CD4-positive, alpha-beta T cell (primary cell): ENCODE data around the gene GALNT10. TPM values are rescaled to one million over a fixed set of nuclear protein-coding genes. Genes with fewer than 3 reads are reported as not detected.

ENCODE experiments used
- ATAC-seq: fragments of 200-7000 bp; cut with Tn5 transposase; one replicate; pipeline ENCODE4 v1.10.0; 2022; ENCODE audit warnings: mild to moderate bottlenecking; ENCODE audit not compliant: poor library complexity
- CTCF ChIA-PET: fragments of 350-600 bp; sonication (Branson Sonifier 250); formaldehyde crosslinking; loops from one replicate; lab custom pipeline; 2021; ENCODE audit warnings: antibody characterized with exemption, inconsistent platforms; lab: Charles Lee
- POLR2A ChIA-PET: fragments of 350-600 bp; sonication (Branson Sonifier 250); formaldehyde crosslinking; loops from one replicate; lab custom pipeline; 2021; ENCODE audit warnings: antibody characterized with exemption, inconsistent platforms; lab: Charles Lee
- DNase-seq, 14 experiments: peaks; one replicate each; pipeline ENCODE4 v3.0.0-alpha.2; 2013 to 2020; ENCODE audit warnings: mixed read lengths in 2 of 14
- H3K27ac ChIP-seq, 2 donors: one replicate each; pipeline versions ENCODE4 v1.5.1 to v1.7.0; 2013; ENCODE audit warnings: low read length in 2 of 2, low read depth in 1 of 2, mild to moderate bottlenecking in 1 of 2
- H3K27me3 ChIP-seq, 2 experiments: 1 replicate in 1 of 2; 2 replicates in 1 of 2; pipeline versions ENCODE4 v1.6.1 to v1.7.0; 2013; ENCODE audit warnings: low read length in 2 of 2, control low read depth in 1 of 2, mild to moderate bottlenecking in 1 of 2, moderate library complexity in 1 of 2; ENCODE audit not compliant: insufficient read depth in 2 of 2, control insufficient read depth in 1 of 2
- H3K36me3 ChIP-seq: one replicate; pipeline ENCODE4 v1.6.1; 2013; ENCODE audit warnings: low read length, control low read depth; ENCODE audit not compliant: insufficient read depth
- H3K4me1 ChIP-seq: one replicate; pipeline ENCODE4 v1.6.1; 2013; ENCODE audit warnings: low read length, control low read depth; ENCODE audit not compliant: insufficient read depth
- H3K4me3 ChIP-seq: one replicate; pipeline ENCODE4 v1.5.1; 2013; ENCODE audit warnings: mild to moderate bottlenecking, low read length, moderate library complexity
- H3K9me3 ChIP-seq, 2 experiments: 1 replicate in 1 of 2; 2 replicates in 1 of 2; pipeline versions ENCODE4 v1.6.1 to v1.7.0; 2013; ENCODE audit warnings: low read length in 2 of 2, mild to moderate bottlenecking in 2 of 2, control low read depth in 1 of 2, moderate library complexity in 1 of 2; ENCODE audit not compliant: control insufficient read depth in 1 of 2, insufficient read depth in 1 of 2
- H3K27ac Mint-ChIP-seq: one replicate; pipeline ENCODE4 v1.8.0; 2020; ENCODE audit warnings: mixed read lengths
- H3K27me3 Mint-ChIP-seq: one replicate; pipeline ENCODE4 v1.8.0; 2021; ENCODE audit warnings: mixed read lengths
- H3K36me3 Mint-ChIP-seq: one replicate; pipeline ENCODE4 v1.8.0; 2021; ENCODE audit warnings: low read depth, mixed read lengths
- H3K4me1 Mint-ChIP-seq: one replicate; pipeline ENCODE4 v1.8.0; 2021; ENCODE audit warnings: low read depth, mixed read lengths
- H3K4me3 Mint-ChIP-seq: one replicate; pipeline ENCODE4 v1.8.0; 2020; ENCODE audit warnings: mild to moderate bottlenecking, mixed read lengths
- H3K9me3 Mint-ChIP-seq: one replicate; pipeline ENCODE4 v1.8.0; 2020; ENCODE audit warnings: mixed read lengths
- CTCF ChIP-seq: fragments of 200-600 bp; IDR thresholded peaks from one replicate; pipeline ENCODE4 v1.8.0; 2022; ENCODE audit warnings: antibody characterized with exemption, mild to moderate bottlenecking
- intact Hi-C, 2 experiments: fragments of 100-400 bp; cut with DNase I in 1 of 2; cut with micrococcal nuclease in 1 of 2; formaldehyde crosslinking; loops; one replicate each; pipeline versions ENCODE4 v1.15.1 to v1.9.0; 2023 to 2025; cut with DNase I, micrococcal nuclease
- total RNA-seq, 174 experiments: library from RNA in 2 of 174; stranded (reverse) in 2 of 174; gene quantifications; one replicate each; pipeline ENCODE4 v1.2.3 and lab custom pipeline; 2021 to 2026

GALNT10 gene
- total RNA-seq, 2 experiments from 2014 or later, result 21.7 to 23.0 TPM

DNA sequence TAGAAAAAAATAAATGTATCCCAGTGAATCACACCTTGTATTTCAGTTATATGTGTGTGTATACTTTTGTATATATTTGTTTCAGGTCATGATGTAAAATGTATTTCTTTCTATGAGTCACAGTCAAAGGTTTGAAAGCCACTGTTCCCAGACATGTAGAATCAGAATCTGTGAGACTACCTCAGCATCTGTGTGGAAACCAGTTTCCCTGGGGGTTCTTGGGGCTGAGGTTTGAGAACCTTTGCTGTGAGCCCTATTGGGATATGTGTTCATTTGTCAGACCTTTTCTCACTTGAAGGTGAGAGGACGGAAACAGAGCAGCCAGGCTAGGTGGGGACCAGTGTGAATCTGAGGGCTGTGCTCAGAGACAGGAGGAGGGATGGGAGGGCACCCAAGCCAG is 176.6 kb downstream of the GALNT10 start:
- DNase-seq, result no peak
- Mint-ChIP-seq H3K27ac (no peak overlapping the region), H3K4me3 (no peak overlapping the region), H3K4me1 (no peaks in the 10 kb centered on the region), H3K27me3 (no peaks in the 10 kb centered on the region), H3K36me3 (peaks cover 24% of the 10 kb centered on the region), H3K9me3 (no peaks in the 10 kb centered on the region)
- H3K4me1 ChIP-seq, result no peaks in the 10 kb centered on the region
- H3K27ac ChIP-seq, result no peak overlapping the region
- intact Hi-C loops, result no loop called here
- TF ChIP-seq CTCF, result no peak
- ATAC-seq, result no peak
- ChIA-PET CTCF (no interaction called here), POLR2A (no interaction called here)
- no peak overlapping the region for H3K4me3 ChIP-seq
- no peaks in the 10 kb centered on the region for H3K27me3 ChIP-seq
- H3K36me3 ChIP-seq, result peaks cover 19% of the 10 kb centered on the region
- no peaks in the 10 kb centered on the region for H3K9me3 ChIP-seq

GRCh38 chr5:154368041-154368800 is 177.7 kb downstream of the GALNT10 start:
- no peak overlapping the region for H3K27ac ChIP-seq
- TF ChIP-seq CTCF, result no peak
- ChIA-PET CTCF (no interaction called here), POLR2A (interaction anchor here (0.5 kb wide), 1 partner anchor 29 kb away, joined by 3 read pairs; no protein-coding TSS in a partner anchor)
- intact Hi-C loops, result no loop called here
- Mint-ChIP-seq H3K9me3 (no peaks in the 10 kb centered on the region), H3K4me1 (no peaks in the 10 kb centered on the region), H3K36me3 (peaks cover 24% of the 10 kb centered on the region), H3K27me3 (no peaks in the 10 kb centered on the region), H3K4me3 (no peak overlapping the region), H3K27ac (no peak overlapping the region)
- peaks cover 18% of the 10 kb centered on the region for H3K36me3 ChIP-seq
- no peaks in the 10 kb centered on the region for H3K9me3 ChIP-seq
- no peaks in the 10 kb centered on the region for H3K4me1 ChIP-seq
- H3K4me3 ChIP-seq, result no peak overlapping the region
- DNase-seq (no peak), ATAC-seq (no peak)
- H3K27me3 ChIP-seq, result no peaks in the 10 kb centered on the region

DNA sequence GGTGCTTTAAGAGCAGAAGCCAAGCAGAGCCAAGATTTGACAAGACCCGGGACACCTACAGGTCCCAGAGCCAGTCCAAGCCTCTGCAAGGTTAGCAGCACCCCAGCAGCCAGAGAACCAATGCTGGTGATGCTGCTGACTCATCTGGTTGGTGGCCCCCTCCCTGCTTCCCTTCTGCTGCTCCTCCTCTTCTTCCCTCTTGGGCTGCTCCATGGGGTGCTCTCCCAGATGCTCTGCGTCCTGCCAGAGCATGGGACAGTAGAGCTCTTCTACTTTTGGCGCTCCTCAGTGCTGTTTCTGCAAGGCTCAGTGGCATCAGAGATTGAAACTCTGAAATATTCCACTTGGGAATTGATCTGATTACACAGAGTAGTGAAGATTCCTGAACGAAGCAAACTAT is 179.1 kb downstream of the GALNT10 start:
- no peaks in the 10 kb centered on the region for H3K9me3 Mint-ChIP-seq
- no peak overlapping the region for H3K27ac Mint-ChIP-seq
- H3K27me3 Mint-ChIP-seq, result no peaks in the 10 kb centered on the region
- Histone ChIP-seq H3K36me3 (peaks cover 12% of the 10 kb centered on the region), H3K27ac (no peak overlapping the region), H3K27me3 (no peaks in the 10 kb centered on the region), H3K4me1 (no peaks in the 10 kb centered on the region), H3K4me3 (no peak overlapping the region), H3K9me3 (no peaks in the 10 kb centered on the region)
- CTCF ChIA-PET, result no interaction called here
- intact Hi-C loops, result no loop called here
- no peaks in the 10 kb centered on the region for H3K4me1 Mint-ChIP-seq
- no peak overlapping the region for H3K4me3 Mint-ChIP-seq
- POLR2A ChIA-PET, result no interaction called here
- H3K36me3 Mint-ChIP-seq, result peaks cover 24% of the 10 kb centered on the region
- no peak for DNase-seq
- no peak for ATAC-seq
- no peak for TF ChIP-seq CTCF
